Neural crest cell (in vitro differentiated cells): ENCODE results near the gene WNT3A. TPM values are rescaled to one million over a fixed set of nuclear protein-coding genes. Genes with fewer than 3 reads are reported as not detected.
"Not testable (repeated sequence)": the region's sequence is repeated elsewhere in the genome, so short reads cannot be mapped to it uniquely, and the experiment has no call there.

Source experiments
- DNase-seq: peaks from one replicate; pipeline ENCODE4 v3.0.0; 2021; ENCODE audit warnings: low read depth, mixed read lengths, low spot score
- H3K27ac Mint-ChIP-seq: one replicate; pipeline ENCODE4 v1.8.0; 2021; ENCODE audit warnings: mild to moderate bottlenecking, mixed read lengths; ENCODE audit not compliant: unreplicated experiment
- H3K27me3 Mint-ChIP-seq: 2 replicates; pipeline ENCODE4 v1.8.0; 2021; ENCODE audit warnings: low read depth, mild to moderate bottlenecking, mixed read lengths
- H3K36me3 Mint-ChIP-seq: 2 replicates; pipeline ENCODE4 v1.8.0; 2021; ENCODE audit warnings: low read depth, mild to moderate bottlenecking, mixed read lengths
- H3K4me1 Mint-ChIP-seq: 2 replicates; pipeline ENCODE4 v1.8.0; 2021; ENCODE audit warnings: mixed read lengths
- H3K4me3 Mint-ChIP-seq: one replicate; pipeline ENCODE4 v1.8.0; 2021; ENCODE audit warnings: mild to moderate bottlenecking, mixed read lengths
- H3K9me3 Mint-ChIP-seq: 2 replicates; pipeline ENCODE4 v1.8.0; 2021; ENCODE audit warnings: mixed read lengths
- total RNA-seq: library from RNA; stranded (reverse); gene quantifications from 2 replicates; pipeline ENCODE4 v1.2.1, GENCODE V29; 2021
- TF ChIP-seq, protein P1 (sequence below): fragments of 200-600 bp; sonication (generic); conservative IDR thresholded peaks from 2 replicates; pipeline ENCODE4 v1.5.0; 2021; ENCODE audit warnings: antibody characterized with exemption, mild to moderate bottlenecking

Gene WNT3A
- total RNA-seq, 1 donor from 2014 or later = not detected

DNA sequence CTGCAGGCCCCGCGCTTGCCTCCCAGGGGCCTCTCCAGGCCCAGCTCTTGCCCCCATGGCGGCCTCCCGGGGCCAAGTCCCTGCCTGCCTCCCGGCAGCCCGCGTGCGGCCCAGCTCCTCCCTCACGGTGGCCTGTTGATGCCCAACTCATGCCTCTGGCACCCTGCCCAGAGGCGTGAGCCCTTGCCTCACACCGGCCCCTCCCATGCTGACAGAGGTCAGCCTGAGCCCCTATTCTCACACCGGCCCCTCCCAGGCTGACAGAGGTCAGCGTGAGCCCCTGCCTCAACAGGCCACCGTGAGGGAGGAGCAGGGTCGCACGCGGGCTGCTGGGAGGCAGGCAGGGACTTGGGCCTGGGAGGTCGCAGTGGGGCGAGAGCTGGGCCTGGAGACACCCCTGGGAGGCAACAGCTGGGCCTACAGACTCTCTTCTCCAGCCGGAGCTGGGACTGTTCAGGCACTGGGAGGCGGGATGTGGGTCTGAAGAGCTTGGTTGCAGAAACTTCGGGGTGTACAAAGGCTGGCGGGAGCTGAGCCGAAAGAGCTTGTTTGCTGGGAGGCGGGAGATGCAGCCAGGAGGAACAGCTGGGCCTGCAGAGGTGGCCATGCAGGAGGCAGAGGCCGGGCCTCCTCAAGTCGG is 35.0 kb upstream of the WNT3A start:
- not testable (repeated sequence) for H3K27me3 Mint-ChIP-seq, H3K27ac Mint-ChIP-seq, DNase-seq, H3K36me3 Mint-ChIP-seq, H3K9me3 Mint-ChIP-seq, H3K4me1 Mint-ChIP-seq, H3K4me3 Mint-ChIP-seq

DNA sequence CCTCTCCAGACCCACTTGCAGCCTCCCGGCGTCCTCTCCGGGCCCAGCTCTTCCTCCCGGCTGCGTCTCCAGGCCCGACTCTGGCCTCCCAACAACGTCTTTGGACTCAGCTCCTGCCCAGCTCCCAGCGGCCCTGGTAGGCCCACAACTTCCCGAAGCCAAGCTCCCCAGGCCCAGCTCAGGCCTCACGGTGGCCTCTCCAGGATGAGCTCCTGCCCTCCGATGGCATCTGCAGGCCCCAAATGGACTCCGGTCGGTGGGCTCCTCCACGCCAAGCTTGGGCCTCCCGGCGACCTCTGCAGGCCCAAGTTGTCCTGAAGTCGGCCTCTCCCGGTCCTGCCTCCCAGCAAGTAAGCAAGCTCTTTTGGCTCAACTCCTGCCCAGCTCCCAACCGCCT is 34.5 kb upstream of the WNT3A start:
- peak overlapping the region; percentile 35 for H3K27ac Mint-ChIP-seq
- not testable (repeated sequence) for H3K9me3 Mint-ChIP-seq, H3K27me3 Mint-ChIP-seq, DNase-seq, H3K4me3 Mint-ChIP-seq, H3K36me3 Mint-ChIP-seq, H3K4me1 Mint-ChIP-seq

DNA sequence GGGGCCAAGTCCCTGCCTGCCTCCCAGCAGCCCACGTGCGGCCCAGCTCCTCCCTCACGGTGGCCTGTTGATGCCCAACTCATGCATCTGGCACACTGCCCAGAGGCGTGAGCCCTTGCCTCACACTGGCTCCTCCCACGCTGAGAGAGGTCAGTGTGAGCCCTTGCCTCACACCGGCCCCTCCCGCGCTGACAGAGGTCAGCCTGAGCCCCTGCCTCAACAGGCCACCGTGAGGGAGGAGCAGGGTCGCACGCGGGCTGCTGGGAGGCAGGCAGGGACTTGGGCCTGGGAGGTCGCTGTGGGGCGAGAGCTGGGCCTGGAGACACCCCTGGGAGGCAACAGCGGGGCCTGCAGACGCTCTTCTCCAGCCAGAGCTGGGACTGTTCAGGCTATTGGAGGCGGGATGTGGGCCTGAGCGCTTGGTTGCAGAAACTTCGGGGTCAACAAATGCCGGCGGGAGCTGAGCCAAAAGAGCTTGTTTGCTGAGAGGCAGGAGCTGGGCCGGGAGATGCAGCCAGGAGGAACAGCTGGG is 33.9 kb upstream of the WNT3A start:
- H3K4me1 Mint-ChIP-seq = not testable (repeated sequence)

DNA sequence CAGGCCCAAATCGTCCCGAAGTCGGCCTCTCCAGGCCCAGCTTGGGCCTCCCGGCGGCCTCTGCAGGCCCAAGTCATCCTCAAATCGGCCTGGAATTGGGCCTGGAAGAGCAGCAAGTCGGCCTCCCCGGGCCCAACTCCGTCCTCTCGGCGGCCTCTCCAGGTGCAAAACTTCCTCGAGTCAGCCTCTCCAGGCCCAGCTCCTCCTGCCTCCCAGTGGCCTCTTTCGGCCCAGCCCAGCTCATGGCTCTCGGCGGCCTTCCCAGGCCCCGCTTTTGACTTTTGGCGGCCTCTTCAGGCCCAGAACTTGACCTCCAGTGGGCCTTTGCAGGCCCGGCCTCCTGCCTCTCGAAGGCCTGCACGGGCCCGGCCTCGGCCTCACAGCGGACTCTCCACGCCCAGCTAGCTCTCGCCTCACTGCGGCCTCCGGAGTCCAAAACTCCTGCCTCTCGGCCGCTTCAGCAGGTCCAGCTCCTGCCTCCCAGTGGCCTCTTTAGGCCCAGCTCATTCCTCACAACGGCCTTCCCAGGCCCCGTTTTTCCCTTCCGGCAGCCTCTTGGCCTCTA is 33.0 kb upstream of the WNT3A start:
- H3K4me1 Mint-ChIP-seq, H3K36me3 Mint-ChIP-seq, H3K4me3 Mint-ChIP-seq, DNase-seq, H3K27ac Mint-ChIP-seq, H3K27me3 Mint-ChIP-seq, H3K9me3 Mint-ChIP-seq: not testable (repeated sequence)

More for the DNA sequence above, 33.9 kb upstream of the WNT3A start:
- H3K27ac Mint-ChIP-seq, DNase-seq, H3K4me3 Mint-ChIP-seq, H3K9me3 Mint-ChIP-seq, H3K27me3 Mint-ChIP-seq, H3K36me3 Mint-ChIP-seq: not testable (repeated sequence)

DNA sequence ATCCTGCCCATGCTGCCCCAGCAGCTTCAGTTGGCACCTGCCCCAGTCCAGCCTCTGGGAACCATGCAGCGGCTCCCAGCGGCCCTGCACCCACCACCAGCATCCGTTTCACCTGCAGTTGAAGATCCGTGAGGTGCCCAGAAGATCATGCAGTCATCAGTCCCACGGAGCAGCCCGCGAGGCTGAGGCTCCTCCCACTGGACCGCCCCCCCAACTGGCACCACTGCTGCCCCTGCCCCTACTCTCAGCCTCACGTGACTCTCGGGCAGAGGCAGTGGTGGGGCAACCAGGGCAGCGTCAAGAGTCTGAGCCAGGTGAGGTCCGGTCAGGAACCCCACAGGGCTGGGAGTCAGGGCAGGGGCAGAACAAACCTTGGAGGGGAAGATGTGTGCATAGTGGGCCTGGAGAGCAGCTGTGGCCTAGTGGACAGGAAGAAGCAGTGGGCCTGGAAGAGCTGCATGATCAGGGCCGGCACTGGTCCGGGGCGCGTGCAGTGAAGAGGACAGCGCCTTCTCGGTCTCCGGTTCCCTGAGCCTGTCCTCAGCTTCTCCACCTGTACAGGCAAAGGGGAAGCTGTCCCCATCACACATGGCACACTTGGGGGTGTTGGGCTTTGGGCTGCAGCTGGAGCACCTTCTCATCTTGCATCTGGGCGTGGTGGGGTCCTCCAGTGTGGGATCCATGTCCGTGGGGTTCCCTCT is 31.1 kb upstream of the WNT3A start:
- not testable (repeated sequence) for H3K27me3 Mint-ChIP-seq, H3K9me3 Mint-ChIP-seq, H3K4me3 Mint-ChIP-seq, H3K27ac Mint-ChIP-seq, H3K36me3 Mint-ChIP-seq, H3K4me1 Mint-ChIP-seq, DNase-seq

DNA sequence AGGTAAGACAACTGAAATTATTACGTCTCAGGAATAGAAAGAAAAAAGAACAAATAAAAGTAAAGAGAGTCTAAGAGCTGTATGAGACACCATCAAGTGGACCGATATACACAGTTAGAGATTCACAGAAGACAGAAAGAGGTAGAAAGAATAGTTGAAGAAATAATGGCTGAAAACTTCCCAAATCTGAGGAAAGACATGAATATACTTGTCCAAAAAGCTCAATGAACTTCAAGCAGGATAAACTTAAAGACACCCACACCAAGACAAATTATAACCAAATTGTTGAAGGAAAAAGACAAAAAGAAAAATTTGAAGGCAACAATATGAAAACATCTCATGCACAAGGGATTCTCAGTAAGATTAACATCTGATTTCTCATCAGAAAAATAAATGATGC is 19.6 kb upstream of the WNT3A start:
- no peak overlapping the region for H3K4me3 Mint-ChIP-seq
- H3K27ac Mint-ChIP-seq = no peak overlapping the region
- TF ChIP-seq, protein P1, sequence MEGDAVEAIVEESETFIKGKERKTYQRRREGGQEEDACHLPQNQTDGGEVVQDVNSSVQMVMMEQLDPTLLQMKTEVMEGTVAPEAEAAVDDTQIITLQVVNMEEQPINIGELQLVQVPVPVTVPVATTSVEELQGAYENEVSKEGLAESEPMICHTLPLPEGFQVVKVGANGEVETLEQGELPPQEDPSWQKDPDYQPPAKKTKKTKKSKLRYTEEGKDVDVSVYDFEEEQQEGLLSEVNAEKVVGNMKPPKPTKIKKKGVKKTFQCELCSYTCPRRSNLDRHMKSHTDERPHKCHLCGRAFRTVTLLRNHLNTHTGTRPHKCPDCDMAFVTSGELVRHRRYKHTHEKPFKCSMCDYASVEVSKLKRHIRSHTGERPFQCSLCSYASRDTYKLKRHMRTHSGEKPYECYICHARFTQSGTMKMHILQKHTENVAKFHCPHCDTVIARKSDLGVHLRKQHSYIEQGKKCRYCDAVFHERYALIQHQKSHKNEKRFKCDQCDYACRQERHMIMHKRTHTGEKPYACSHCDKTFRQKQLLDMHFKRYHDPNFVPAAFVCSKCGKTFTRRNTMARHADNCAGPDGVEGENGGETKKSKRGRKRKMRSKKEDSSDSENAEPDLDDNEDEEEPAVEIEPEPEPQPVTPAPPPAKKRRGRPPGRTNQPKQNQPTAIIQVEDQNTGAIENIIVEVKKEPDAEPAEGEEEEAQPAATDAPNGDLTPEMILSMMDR = no peak
- peaks cover 56% of the 10 kb centered on the region for H3K27me3 Mint-ChIP-seq
- H3K36me3 Mint-ChIP-seq = peaks cover 6% of the 10 kb centered on the region
- H3K4me1 Mint-ChIP-seq = no peaks in the 10 kb centered on the region
- no peak for DNase-seq
- H3K9me3 Mint-ChIP-seq = peaks cover 3% of the 10 kb centered on the region

DNA sequence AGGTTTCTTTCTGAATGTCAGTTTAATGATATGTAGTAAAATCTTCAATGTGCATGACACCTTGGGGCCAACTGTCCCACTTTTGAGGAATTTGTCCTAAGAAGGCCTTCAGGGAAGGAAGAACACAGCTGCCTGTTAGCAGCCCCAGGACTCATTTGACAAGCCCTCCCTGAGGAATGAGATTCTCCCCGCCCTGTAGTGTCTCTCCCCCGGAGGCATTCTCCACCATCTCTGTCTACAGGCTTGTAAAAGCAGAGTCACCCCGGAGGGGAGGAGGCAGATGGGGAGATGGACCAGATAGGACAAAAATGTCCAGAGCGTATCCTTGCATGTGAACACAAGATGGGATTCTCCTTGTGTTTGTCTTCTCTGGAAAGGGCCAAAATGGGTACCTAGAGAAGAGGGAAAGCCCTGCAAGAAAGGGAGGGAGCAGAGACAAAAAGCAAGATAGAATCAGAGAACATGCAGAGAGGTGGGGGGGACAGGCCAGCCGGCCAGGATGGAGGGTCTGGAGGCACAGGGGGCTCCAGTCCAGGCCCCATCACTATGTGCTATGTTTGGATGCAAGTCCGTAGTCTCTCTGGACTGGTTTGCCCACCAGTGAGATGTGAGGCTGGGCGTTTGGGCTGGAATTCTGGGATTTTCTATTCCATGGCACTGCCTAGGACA is 12.0 kb upstream of the WNT3A start:
- H3K4me3 Mint-ChIP-seq = no peak overlapping the region
- H3K9me3 Mint-ChIP-seq = peaks cover 9% of the 10 kb centered on the region
- TF ChIP-seq, protein P1 = no peak
- peaks cover 13% of the 10 kb centered on the region for H3K36me3 Mint-ChIP-seq
- no peak overlapping the region for H3K27ac Mint-ChIP-seq
- H3K27me3 Mint-ChIP-seq = peaks cover 66% of the 10 kb centered on the region
- no peaks in the 10 kb centered on the region for H3K4me1 Mint-ChIP-seq
- no peak for DNase-seq
